WTC11 (cell line): ENCODE measurements around the gene SLC12A4. TPM values are rescaled to one million over a fixed set of nuclear protein-coding genes. Genes with fewer than 3 reads are reported as not detected.

Experiments used
- ATAC-seq: fragments of 200-7000 bp; cut with Tn5 transposase; 2 replicates; pipeline ENCODE4 v1.10.0; 2021; ENCODE audit warnings: mild to moderate bottlenecking, moderate library complexity
- CTCF ChIA-PET: fragments of 300-600 bp; sonication (Branson Sonifier 250); formaldehyde crosslinking; loops from one replicate; lab custom pipeline; 2021; ENCODE audit warnings: antibody characterized with exemption; lab: Charles Lee
- POLR2A ChIA-PET: fragments of 350-600 bp; sonication (Branson Sonifier 250); formaldehyde crosslinking; loops from one replicate; lab custom pipeline; 2021; ENCODE audit warnings: antibody characterized with exemption; lab: Charles Lee
- DNase-seq: peaks from one replicate; pipeline ENCODE4 v3.0.0; 2021; ENCODE audit warnings: low spot score
- H3K27ac Mint-ChIP-seq: 2 replicates; pipeline ENCODE4 v1.8.0; 2021; ENCODE audit warnings: mixed read lengths
- H3K27me3 Mint-ChIP-seq: 2 replicates; pipeline ENCODE4 v1.8.0; 2021; ENCODE audit warnings: low read depth, mild to moderate bottlenecking, moderate library complexity, mixed read lengths
- H3K36me3 Mint-ChIP-seq: 2 replicates; pipeline ENCODE4 v1.8.0; 2021; ENCODE audit warnings: mixed read lengths
- H3K4me1 Mint-ChIP-seq: 2 replicates; pipeline ENCODE4 v1.8.0; 2022; ENCODE audit warnings: mixed read lengths
- H3K4me3 Mint-ChIP-seq: 2 replicates; pipeline ENCODE4 v1.8.0; 2021; ENCODE audit warnings: mild to moderate bottlenecking, moderate library complexity, mixed read lengths
- H3K9me3 Mint-ChIP-seq: 2 replicates; pipeline ENCODE4 v1.8.0; 2021; ENCODE audit warnings: mixed read lengths
- AFF4 ChIP-seq: sonication (generic); formaldehyde crosslinking; IDR thresholded peaks from 2 replicates; pipeline ENCODE4 v1.8.1; 2023; ENCODE audit warnings: mild to moderate bottlenecking, missing genetic modification reagents, borderline replicate concordance
- AR ChIP-seq: fragments of 250-450 bp; sonication (Bioruptor Pico); IDR thresholded peaks from 2 replicates; pipeline ENCODE4 v1.9.0; 2021; ENCODE audit warnings: mild to moderate bottlenecking
- ERG ChIP-seq: fragments of 250-450 bp; sonication (Bioruptor Pico); IDR thresholded peaks from 2 replicates; pipeline ENCODE4 v1.8.0; 2021; ENCODE audit warnings: mild to moderate bottlenecking
- FOXJ3 ChIP-seq: sonication (generic); formaldehyde crosslinking; IDR thresholded peaks from 2 replicates; pipeline ENCODE4 v1.9.0; 2021; ENCODE audit warnings: missing genetic modification reagents, mild to moderate bottlenecking, borderline replicate concordance
- FOXK1 ChIP-seq: sonication (generic); formaldehyde crosslinking; IDR thresholded peaks from 2 replicates; pipeline ENCODE4 v1.8.0; 2022; ENCODE audit warnings: mild to moderate bottlenecking, moderate library complexity, missing genetic modification reagents
- FOXP1 ChIP-seq: sonication (generic); formaldehyde crosslinking; IDR thresholded peaks from 2 replicates; pipeline ENCODE4 v1.8.0; 2022; ENCODE audit warnings: missing genetic modification reagents, mild to moderate bottlenecking, moderate library complexity, borderline replicate concordance
- IRF2 ChIP-seq: sonication (generic); formaldehyde crosslinking; IDR thresholded peaks from 2 replicates; pipeline ENCODE4 v1.8.0; 2022; ENCODE audit warnings: low read depth, missing genetic modification reagents, borderline replicate concordance
- JAZF1 ChIP-seq: fragments of 250-450 bp; sonication (Bioruptor Pico); IDR thresholded peaks from 2 replicates; pipeline ENCODE4 v1.9.0; 2021; ENCODE audit warnings: moderate library complexity, mild to moderate bottlenecking, inconsistent platforms
- JUN ChIP-seq: sonication (generic); formaldehyde crosslinking; IDR thresholded peaks from 2 replicates; pipeline ENCODE4 v1.8.0; 2023; ENCODE audit warnings: mild to moderate bottlenecking, missing genetic modification reagents
- MYBL2 ChIP-seq: sonication (generic); formaldehyde crosslinking; IDR thresholded peaks from 2 replicates; pipeline ENCODE4 v1.8.1; 2023; ENCODE audit warnings: mild to moderate bottlenecking, moderate library complexity, missing genetic modification reagents
- NFATC4 ChIP-seq: fragments of 250-450 bp; sonication (Bioruptor Pico); IDR thresholded peaks from 2 replicates; pipeline ENCODE4 v1.9.0; 2021; ENCODE audit warnings: mild to moderate bottlenecking
- NR2C2 ChIP-seq: sonication (generic); formaldehyde crosslinking; IDR thresholded peaks from 2 replicates; pipeline ENCODE4 v1.8.0; 2022; ENCODE audit warnings: mild to moderate bottlenecking, missing genetic modification reagents
- PRRX2 ChIP-seq: fragments of 250-450 bp; sonication (Bioruptor Pico); IDR thresholded peaks from 2 replicates; pipeline ENCODE4 v1.8.0; 2021; ENCODE audit warnings: mild to moderate bottlenecking
- ZBTB21 ChIP-seq: sonication (generic); formaldehyde crosslinking; IDR thresholded peaks from 2 replicates; pipeline ENCODE4 v1.8.1; 2023; ENCODE audit warnings: mild to moderate bottlenecking, missing genetic modification reagents, borderline replicate concordance
- ZNF219 ChIP-seq: sonication (generic); formaldehyde crosslinking; IDR thresholded peaks from 2 replicates; pipeline ENCODE4 v1.8.0; 2023; ENCODE audit warnings: missing genetic modification reagents, mild to moderate bottlenecking, borderline replicate concordance
- ZNF263 ChIP-seq: sonication (generic); formaldehyde crosslinking; IDR thresholded peaks from 2 replicates; pipeline ENCODE4 v1.8.1; 2022; ENCODE audit warnings: low read depth, mild to moderate bottlenecking, moderate library complexity, missing genetic modification reagents
- ZNF425 ChIP-seq: fragments of 250-450 bp; sonication (Bioruptor Pico); conservative IDR thresholded peaks from 2 replicates; pipeline ENCODE4 v1.9.0; 2021; ENCODE audit warnings: mild to moderate bottlenecking
- ZNF671 ChIP-seq: fragments of 250-450 bp; sonication (Bioruptor Pico); IDR thresholded peaks from 2 replicates; pipeline ENCODE4 v1.8.0; 2021; ENCODE audit warnings: mild to moderate bottlenecking
- total RNA-seq: library from RNA; stranded (reverse); gene quantifications from 3 replicates; pipeline ENCODE4 v1.2.3, GENCODE V29; 2021

Gene SLC12A4
- total RNA-seq, 1 experiment from 2014 or later = 94.1 TPM

GRCh38 chr16:67945392-67945933 is 23.0 kb downstream of the SLC12A4 start:
- peaks cover 25% of the 10 kb centered on the region for H3K36me3 Mint-ChIP-seq
- 0 out of 2 replicates have a peak, but pooled peaks cover 4% of the 10 kb centered on the region for H3K4me1 Mint-ChIP-seq
- ATAC-seq (no peak), DNase-seq (no peak)
- no peaks in the 10 kb centered on the region for H3K9me3 Mint-ChIP-seq
- no peaks in the 10 kb centered on the region for H3K27me3 Mint-ChIP-seq
- H3K4me3 Mint-ChIP-seq = no peak overlapping the region
- POLR2A ChIA-PET = interaction anchor here (1.3 kb wide), 1 partner anchor 9 kb away, joined by 4 read pairs; the partner anchor contains the start of gene PSMB10
- no peak for TF ChIP-seq MYBL2 (CRISPR knock-in tag)
- TF ChIP-seq JUN (CRISPR knock-in tag) = 0 out of 2 replicates have a peak, but pooled peaks have one; percentile 22
- TF ChIP-seq, all 79 proteins: peak for 1
- CTCF ChIA-PET = interaction anchor here (1.2 kb wide), 1 partner anchor 129 kb away, joined by 4 read pairs; no protein-coding TSS in a partner anchor
- no peak overlapping the region for H3K27ac Mint-ChIP-seq

- CTCF ChIA-PET = interaction anchor here (1.2 to 2.8 kb wide), 6 partner anchors 10 to 284 kb away, joined by 3 to 26 read pairs (median 4); partner anchors contain the start of genes ACD and PARD6A
- ATAC-seq (no peak), DNase-seq (no peak)
- POLR2A ChIA-PET = interaction anchor here (1.3 kb wide), 1 partner anchor 9 kb away, joined by 4 read pairs; the partner anchor contains the start of gene PSMB10
- TF ChIP-seq FOXK1 (CRISPR knock-in tag) (no peak), IRF2 (CRISPR knock-in tag) (no peak)
- H3K4me1 Mint-ChIP-seq = 0 out of 2 replicates have a peak, but pooled peaks cover 4% of the 10 kb centered on the region
- H3K4me3 Mint-ChIP-seq = no peak overlapping the region
- no peaks in the 10 kb centered on the region for H3K27me3 Mint-ChIP-seq
- no peak overlapping the region for H3K27ac Mint-ChIP-seq
- H3K36me3 Mint-ChIP-seq = peaks cover 20% of the 10 kb centered on the region
- no peaks in the 10 kb centered on the region for H3K9me3 Mint-ChIP-seq
Observed at GRCh38 chr16:67944690-67945391, 23.6 kb downstream of the SLC12A4 start.

- 0 out of 2 replicates have a peak, but pooled peaks cover 4% of the 10 kb centered on the region for H3K4me1 Mint-ChIP-seq
Observed at GRCh38 chr16:67943619-67944504, 24.6 kb downstream of the SLC12A4 start, which contains the start of gene LCAT. LCAT (minus strand) TSS chr16:67944120; CDS start chr16:67944101, 19 bp downstream.

More at GRCh38 chr16:67943619-67944504, 24.6 kb downstream of the SLC12A4 start, which contains the start of gene LCAT:
- TF ChIP-seq ZNF671 (CRISPR knock-in tag) = no peak
- no peak for TF ChIP-seq AFF4 (CRISPR knock-in tag)
- TF ChIP-seq ZBTB21 (CRISPR knock-in tag) = no peak
- no peak for TF ChIP-seq AR (CRISPR knock-in tag)
- TF ChIP-seq FOXP1 (CRISPR knock-in tag) = no peak
- TF ChIP-seq ZNF219 = no peak
- no peak for TF ChIP-seq ERG (CRISPR knock-in tag)
- TF ChIP-seq FOXJ3 = no peak
- TF ChIP-seq PRRX2 (CRISPR knock-in tag) = no peak
- no peak for TF ChIP-seq JAZF1 (CRISPR knock-in tag)
- no peak for TF ChIP-seq ZNF425 (CRISPR knock-in tag)
- no peak for TF ChIP-seq NFATC4 (CRISPR knock-in tag)
- TF ChIP-seq ZNF263 (CRISPR knock-in tag) = no peak
- no peak for TF ChIP-seq NR2C2 (CRISPR knock-in tag)
- DNase-seq (no peak), ATAC-seq (peak; percentile 11)
- Mint-ChIP-seq H3K36me3 (peaks cover 20% of the 10 kb centered on the region), H3K9me3 (no peaks in the 10 kb centered on the region), H3K27ac (no peak within 1 kb of the TSS), H3K27me3 (no peaks in the 10 kb centered on the region), H3K4me3 (no peak within 1 kb of the TSS)
- CTCF ChIA-PET = interaction anchor here (0.6 to 5.4 kb wide), 14 partner anchors 9 to 294 kb away, joined by 3 to 61 read pairs (median 3); partner anchors contain the start of genes ACD, NRN1L and PARD6A
- POLR2A ChIA-PET = no interaction called here
